ENCODE measurements around the gene GSK3A.
A peak's percentile ranks its signal among the peaks of the same experiment; 100 is the strongest.

GSK3A gene

DNA sequence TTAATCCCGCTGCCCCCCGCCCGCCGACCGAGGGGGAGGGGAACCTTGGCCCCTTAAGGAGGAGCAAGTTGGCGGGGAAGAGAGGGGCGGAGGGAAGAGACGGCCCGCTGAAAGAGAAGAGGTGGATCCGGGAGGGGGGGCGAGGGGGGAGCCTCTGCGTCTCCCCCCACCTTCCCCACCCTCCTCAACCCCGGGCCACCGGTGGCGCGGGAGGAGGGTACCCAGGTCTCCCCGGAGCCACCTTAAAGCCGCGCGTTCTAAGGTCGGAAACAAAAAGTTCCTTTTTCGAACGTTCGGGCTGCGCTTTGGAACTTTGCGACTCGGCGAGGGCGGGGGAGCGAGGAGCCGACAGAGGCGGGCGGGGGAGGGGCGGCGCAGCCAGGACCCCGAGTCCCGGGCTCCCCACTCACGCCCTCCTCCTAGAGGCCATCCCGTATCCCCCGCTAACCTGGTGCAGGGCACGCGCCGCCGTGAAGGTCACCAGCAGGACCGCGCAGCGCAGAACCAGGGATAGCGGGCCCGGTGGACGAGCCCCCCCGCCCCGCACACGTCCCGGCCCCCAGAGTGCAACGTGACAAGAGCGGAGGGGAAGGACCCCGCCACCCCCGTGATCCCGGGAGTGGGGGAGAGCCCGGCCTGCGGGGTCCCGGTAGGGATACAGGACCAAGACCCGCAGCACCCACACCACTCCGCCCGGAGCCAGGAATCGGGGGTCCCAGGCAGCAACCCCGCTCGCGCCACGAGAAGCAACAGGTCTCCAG, 11.9 kb upstream of the GSK3A start:
- peak; percentile 4 for ATAC-seq
- no peak for TF ChIP-seq TOX (CRISPR knock-in tag; IDR thresholded peaks at IDR 0.05; ENCODE audit: borderline replicate concordance)
- TF ChIP-seq ESRRG (CRISPR knock-in tag; IDR thresholded peaks at IDR 0.05), result no peak
- TF ChIP-seq GLIS3 (CRISPR knock-in tag; IDR thresholded peaks at IDR 0.05), result 0 out of 2 replicates have a peak, but pooled peaks have one; percentile 60
- TF ChIP-seq, protein P1, sequence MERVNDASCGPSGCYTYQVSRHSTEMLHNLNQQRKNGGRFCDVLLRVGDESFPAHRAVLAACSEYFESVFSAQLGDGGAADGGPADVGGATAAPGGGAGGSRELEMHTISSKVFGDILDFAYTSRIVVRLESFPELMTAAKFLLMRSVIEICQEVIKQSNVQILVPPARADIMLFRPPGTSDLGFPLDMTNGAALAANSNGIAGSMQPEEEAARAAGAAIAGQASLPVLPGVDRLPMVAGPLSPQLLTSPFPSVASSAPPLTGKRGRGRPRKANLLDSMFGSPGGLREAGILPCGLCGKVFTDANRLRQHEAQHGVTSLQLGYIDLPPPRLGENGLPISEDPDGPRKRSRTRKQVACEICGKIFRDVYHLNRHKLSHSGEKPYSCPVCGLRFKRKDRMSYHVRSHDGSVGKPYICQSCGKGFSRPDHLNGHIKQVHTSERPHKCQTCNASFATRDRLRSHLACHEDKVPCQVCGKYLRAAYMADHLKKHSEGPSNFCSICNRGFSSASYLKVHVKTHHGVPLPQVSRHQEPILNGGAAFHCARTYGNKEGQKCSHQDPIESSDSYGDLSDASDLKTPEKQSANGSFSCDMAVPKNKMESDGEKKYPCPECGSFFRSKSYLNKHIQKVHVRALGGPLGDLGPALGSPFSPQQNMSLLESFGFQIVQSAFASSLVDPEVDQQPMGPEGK (CRISPR knock-in tag; IDR thresholded peaks at IDR 0.05; ENCODE audit: borderline replicate concordance), result peak; percentile 90; the same call in 1 of the 2 replicates

DNA sequence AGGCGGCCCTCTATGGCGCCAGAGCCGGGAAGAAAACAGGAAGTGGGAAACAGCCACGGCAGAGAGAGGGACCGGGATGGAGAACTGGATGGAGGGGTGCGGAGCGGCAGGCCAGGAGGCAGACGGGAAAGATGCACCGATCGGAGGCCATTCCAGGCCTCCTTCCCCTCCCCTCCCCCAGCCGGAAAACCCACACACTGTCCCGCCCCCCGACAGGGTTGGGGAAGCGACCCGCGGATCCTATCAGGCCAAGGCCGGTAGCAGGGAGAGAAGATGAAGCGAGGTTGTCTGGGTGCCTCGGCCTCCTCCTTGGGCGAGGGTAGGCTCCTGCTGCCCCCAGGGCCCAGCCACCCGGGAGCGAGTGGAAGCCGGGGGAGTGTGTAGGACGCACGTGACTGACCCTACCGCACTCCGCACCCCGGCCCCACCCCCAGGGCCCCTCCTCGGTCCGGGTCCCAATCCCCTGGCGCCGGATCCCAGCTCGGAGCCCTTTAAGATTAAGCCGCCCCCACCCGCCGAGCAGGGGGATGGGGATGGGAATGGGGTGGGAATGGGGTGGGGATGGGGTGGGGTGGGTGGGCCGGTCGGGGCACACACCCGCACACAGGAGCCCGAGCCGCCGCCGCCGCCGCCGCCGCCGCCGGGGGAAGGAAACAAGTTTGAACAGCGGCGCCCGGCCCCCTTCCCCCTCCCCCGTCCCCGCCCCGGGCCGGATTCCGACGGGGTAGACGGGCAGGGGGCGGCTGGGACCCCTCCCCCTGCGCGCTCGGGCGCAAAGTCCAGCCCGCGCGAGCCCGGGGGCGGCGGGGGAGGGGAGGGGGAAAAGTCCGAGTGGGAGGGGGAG, 11.1 kb upstream of the GSK3A start:
- no peak for TF ChIP-seq ARNTL (CRISPR knock-in tag; IDR thresholded peaks at IDR 0.05; ENCODE audit: borderline replicate concordance, low read depth)
- TF ChIP-seq ZNF8 (CRISPR knock-in tag; IDR thresholded peaks at IDR 0.05), result no peak
- TF ChIP-seq ZC3H10 (CRISPR knock-in tag; IDR thresholded peaks at IDR 0.05), result no peak
- TF ChIP-seq SNAI2 (CRISPR knock-in tag; IDR thresholded peaks at IDR 0.05), result no peak
- TF ChIP-seq, protein P1 (CRISPR knock-in tag; IDR thresholded peaks at IDR 0.05; ENCODE audit: borderline replicate concordance), result no peak
- TF ChIP-seq ZNF565 (CRISPR knock-in tag; conservative IDR thresholded peaks at IDR 0.05; ENCODE audit: low read depth), result no peak
- TF ChIP-seq ZFP30 (CRISPR knock-in tag; IDR thresholded peaks at IDR 0.05), result no peak
- TF ChIP-seq, protein P2, sequence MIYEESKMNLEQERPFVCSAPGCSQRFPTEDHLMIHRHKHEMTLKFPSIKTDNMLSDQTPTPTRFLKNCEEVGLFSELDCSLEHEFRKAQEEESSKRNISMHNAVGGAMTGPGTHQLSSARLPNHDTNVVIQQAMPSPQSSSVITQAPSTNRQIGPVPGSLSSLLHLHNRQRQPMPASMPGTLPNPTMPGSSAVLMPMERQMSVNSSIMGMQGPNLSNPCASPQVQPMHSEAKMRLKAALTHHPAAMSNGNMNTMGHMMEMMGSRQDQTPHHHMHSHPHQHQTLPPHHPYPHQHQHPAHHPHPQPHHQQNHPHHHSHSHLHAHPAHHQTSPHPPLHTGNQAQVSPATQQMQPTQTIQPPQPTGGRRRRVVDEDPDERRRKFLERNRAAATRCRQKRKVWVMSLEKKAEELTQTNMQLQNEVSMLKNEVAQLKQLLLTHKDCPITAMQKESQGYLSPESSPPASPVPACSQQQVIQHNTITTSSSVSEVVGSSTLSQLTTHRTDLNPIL (CRISPR knock-in tag; IDR thresholded peaks at IDR 0.05; ENCODE audit: low read depth), result no peak
- no peak for TF ChIP-seq TOX (CRISPR knock-in tag; IDR thresholded peaks at IDR 0.05; ENCODE audit: borderline replicate concordance)
- peak; percentile 7 for ATAC-seq

DNA sequence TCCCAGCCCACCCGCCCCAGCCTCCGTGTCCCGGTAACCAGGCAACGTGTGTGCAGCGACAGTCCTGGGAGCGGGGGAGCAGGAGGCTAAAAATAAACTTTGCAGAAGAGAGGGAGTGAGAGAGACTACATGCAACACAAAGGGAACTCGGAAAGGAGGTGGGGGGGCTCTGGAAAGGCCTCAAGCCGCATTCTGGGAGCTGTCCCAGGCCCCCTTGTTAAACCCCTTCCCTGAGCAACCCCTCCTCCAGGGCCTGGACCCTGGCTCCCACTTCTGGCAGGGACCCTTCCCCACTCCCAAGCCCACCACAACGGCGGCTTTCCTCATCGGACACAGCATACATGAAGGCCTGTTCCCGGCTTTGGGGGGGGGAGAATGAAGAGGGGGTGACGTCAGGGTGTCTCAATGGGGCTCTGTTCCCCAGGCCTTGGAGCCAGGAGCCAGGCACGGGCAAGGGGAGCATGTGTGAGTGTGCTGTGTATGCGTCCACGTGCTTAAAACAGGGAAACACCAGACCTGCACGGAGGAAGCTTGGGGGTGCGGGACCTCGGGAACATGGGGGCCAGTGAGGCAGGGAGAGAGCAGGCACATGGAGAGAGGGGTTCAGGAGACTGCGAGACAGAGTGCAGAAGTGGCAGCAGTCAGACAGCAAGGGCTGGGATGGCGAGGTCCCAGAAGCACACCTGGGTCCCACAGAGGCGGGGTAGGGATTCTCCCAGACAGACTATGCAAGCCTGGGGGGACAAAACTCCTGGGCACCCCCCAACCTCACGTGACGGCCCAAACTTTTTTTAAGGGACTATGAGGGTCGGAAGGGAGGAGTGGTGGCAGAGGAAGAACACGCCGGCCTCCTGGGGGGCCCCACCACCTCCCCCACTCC, 10.2 kb upstream of the GSK3A start:
- peak; percentile 7; the same call in 2 of the 3 replicates for ATAC-seq
- TF ChIP-seq ARNTL (CRISPR knock-in tag; IDR thresholded peaks at IDR 0.05; ENCODE audit: borderline replicate concordance, low read depth), result no peak
- TF ChIP-seq SNAI2 (CRISPR knock-in tag; IDR thresholded peaks at IDR 0.05), result no peak
- no peak for TF ChIP-seq TCF4 (CRISPR knock-in tag; IDR thresholded peaks at IDR 0.05; ENCODE audit: borderline replicate concordance)
- no peak for TF ChIP-seq PPARA (CRISPR knock-in tag; IDR thresholded peaks at IDR 0.05; ENCODE audit: borderline replicate concordance)
- TF ChIP-seq ZFP30 (CRISPR knock-in tag; IDR thresholded peaks at IDR 0.05), result no peak
- TF ChIP-seq, protein P2 (CRISPR knock-in tag; IDR thresholded peaks at IDR 0.05; ENCODE audit: low read depth), result no peak
- TF ChIP-seq, protein P3, sequence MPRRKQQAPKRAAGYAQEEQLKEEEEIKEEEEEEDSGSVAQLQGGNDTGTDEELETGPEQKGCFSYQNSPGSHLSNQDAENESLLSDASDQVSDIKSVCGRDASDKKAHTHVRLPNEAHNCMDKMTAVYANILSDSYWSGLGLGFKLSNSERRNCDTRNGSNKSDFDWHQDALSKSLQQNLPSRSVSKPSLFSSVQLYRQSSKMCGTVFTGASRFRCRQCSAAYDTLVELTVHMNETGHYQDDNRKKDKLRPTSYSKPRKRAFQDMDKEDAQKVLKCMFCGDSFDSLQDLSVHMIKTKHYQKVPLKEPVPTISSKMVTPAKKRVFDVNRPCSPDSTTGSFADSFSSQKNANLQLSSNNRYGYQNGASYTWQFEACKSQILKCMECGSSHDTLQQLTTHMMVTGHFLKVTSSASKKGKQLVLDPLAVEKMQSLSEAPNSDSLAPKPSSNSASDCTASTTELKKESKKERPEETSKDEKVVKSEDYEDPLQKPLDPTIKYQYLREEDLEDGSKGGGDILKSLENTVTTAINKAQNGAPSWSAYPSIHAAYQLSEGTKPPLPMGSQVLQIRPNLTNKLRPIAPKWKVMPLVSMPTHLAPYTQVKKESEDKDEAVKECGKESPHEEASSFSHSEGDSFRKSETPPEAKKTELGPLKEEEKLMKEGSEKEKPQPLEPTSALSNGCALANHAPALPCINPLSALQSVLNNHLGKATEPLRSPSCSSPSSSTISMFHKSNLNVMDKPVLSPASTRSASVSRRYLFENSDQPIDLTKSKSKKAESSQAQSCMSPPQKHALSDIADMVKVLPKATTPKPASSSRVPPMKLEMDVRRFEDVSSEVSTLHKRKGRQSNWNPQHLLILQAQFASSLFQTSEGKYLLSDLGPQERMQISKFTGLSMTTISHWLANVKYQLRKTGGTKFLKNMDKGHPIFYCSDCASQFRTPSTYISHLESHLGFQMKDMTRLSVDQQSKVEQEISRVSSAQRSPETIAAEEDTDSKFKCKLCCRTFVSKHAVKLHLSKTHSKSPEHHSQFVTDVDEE (CRISPR knock-in tag; IDR thresholded peaks at IDR 0.05), result no peak
- no peak for TF ChIP-seq GLIS3 (CRISPR knock-in tag; IDR thresholded peaks at IDR 0.05)
- TF ChIP-seq OSR1 (CRISPR knock-in tag; IDR thresholded peaks at IDR 0.05), result no peak
- TF ChIP-seq BACH2 (CRISPR knock-in tag; IDR thresholded peaks at IDR 0.05; ENCODE audit: borderline replicate concordance), result no peak
- TF ChIP-seq ZNF70 (CRISPR knock-in tag; IDR thresholded peaks at IDR 0.05), result no peak
- TF ChIP-seq TOX (CRISPR knock-in tag; IDR thresholded peaks at IDR 0.05; ENCODE audit: borderline replicate concordance), result no peak
- no peak for TF ChIP-seq ZNF565 (CRISPR knock-in tag; conservative IDR thresholded peaks at IDR 0.05; ENCODE audit: low read depth)
- TF ChIP-seq, protein P4, sequence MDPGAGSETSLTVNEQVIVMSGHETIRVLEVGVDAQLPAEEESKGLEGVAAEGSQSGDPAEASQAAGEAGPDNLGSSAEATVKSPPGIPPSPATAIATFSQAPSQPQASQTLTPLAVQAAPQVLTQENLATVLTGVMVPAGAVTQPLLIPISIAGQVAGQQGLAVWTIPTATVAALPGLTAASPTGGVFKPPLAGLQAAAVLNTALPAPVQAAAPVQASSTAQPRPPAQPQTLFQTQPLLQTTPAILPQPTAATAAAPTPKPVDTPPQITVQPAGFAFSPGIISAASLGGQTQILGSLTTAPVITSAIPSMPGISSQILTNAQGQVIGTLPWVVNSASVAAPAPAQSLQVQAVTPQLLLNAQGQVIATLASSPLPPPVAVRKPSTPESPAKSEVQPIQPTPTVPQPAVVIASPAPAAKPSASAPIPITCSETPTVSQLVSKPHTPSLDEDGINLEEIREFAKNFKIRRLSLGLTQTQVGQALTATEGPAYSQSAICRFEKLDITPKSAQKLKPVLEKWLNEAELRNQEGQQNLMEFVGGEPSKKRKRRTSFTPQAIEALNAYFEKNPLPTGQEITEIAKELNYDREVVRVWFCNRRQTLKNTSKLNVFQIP (CRISPR knock-in tag; IDR thresholded peaks at IDR 0.05; ENCODE audit: borderline replicate concordance, low read depth), result no peak
